Ectodermal cell (in vitro differentiated cells): ENCODE data around the gene GNA15.

Experiments used
- H3K27ac ChIP-seq: 2 replicates; pipeline ENCODE4 v1.7.0; 2013; ENCODE audit warnings: mild to moderate bottlenecking, low read depth, low read length; ENCODE audit not compliant: insufficient read depth, poor library complexity, severe bottlenecking
- H3K27me3 ChIP-seq: 2 replicates; pipeline ENCODE4 v1.7.0; 2013; ENCODE audit warnings: mild to moderate bottlenecking, low read length; ENCODE audit not compliant: insufficient read depth, control insufficient read depth, poor library complexity, severe bottlenecking
- H3K36me3 ChIP-seq: one replicate; pipeline ENCODE4 v1.7.0; 2013; ENCODE audit warnings: low read length; ENCODE audit not compliant: control insufficient read depth, insufficient read depth
- H3K4me1 ChIP-seq: one replicate; pipeline ENCODE4 v1.7.0; 2013; ENCODE audit warnings: low read length; ENCODE audit not compliant: control insufficient read depth, insufficient read depth
- H3K4me3 ChIP-seq: 2 replicates; pipeline ENCODE4 v1.7.0; 2013; ENCODE audit warnings: low read depth, low read length, control low read depth; ENCODE audit not compliant: insufficient read depth
- H3K9me3 ChIP-seq: 2 replicates; pipeline ENCODE4 v1.7.0; 2013; ENCODE audit warnings: mild to moderate bottlenecking, low read length, moderate library complexity; ENCODE audit not compliant: control insufficient read depth
- WGBS, 2 experiments: methylation state at CpG; one replicate each; pipeline ENCODE4 v1.1.7; 2013; ENCODE audit warnings: missing lambda C conversion rate in 2 of 2; 5-methylcytosine and 5-hydroxymethylcytosine counted together

GNA15 gene

GRCh38 chr19:3115411-3115810 lies 20.4 kb upstream of the GNA15 start:
- no peaks in the 10 kb centered on the region for H3K27me3 ChIP-seq
- 71 to 72% methylated on average over 12 of the region's 12 CpGs for WGBS, 2 experiments
- peaks cover 4% of the 10 kb centered on the region for H3K4me1 ChIP-seq
- H3K36me3 ChIP-seq = no peaks in the 10 kb centered on the region
- no peak overlapping the region for H3K27ac ChIP-seq
- H3K4me3 ChIP-seq = no peak overlapping the region
- no peaks in the 10 kb centered on the region for H3K9me3 ChIP-seq

GRCh38 chr19:3115916-3116602 lies 19.8 kb upstream of the GNA15 start:
- Histone ChIP-seq H3K9me3 (no peaks in the 10 kb centered on the region), H3K27ac (no peak overlapping the region), H3K4me3 (no peak overlapping the region), H3K4me1 (peaks cover 4% of the 10 kb centered on the region), H3K27me3 (no peaks in the 10 kb centered on the region), H3K36me3 (no peaks in the 10 kb centered on the region)
- WGBS, 2 experiments = 83 to 85% methylated on average over 24 of the region's 24 CpGs

DNA sequence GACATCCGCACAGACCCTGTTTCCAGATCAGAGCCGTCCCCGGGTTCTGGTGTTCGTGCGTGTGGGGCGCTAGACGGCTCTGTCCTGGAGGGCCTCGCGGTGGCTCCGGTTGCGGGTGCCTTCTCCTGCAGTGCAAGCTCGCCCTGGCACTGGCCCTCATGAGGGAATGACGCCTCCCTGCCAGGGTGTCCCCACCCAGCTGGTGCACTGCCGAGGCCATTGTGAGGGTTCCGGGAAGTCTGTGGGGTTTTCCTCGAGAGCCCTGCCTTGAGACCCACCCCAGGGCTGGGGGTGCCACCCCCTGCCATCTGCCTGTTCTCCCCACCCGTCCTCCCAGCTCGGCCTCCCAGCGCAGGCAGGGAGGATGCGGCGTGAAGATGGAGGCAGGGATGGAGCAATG lies 19.2 kb upstream of the GNA15 start:
- no peak overlapping the region for H3K4me3 ChIP-seq
- H3K36me3 ChIP-seq = no peaks in the 10 kb centered on the region
- H3K4me1 ChIP-seq = peaks cover 4% of the 10 kb centered on the region
- H3K27ac ChIP-seq = no peak overlapping the region
- WGBS, 2 experiments = 93 to 94% methylated on average over 21 of the region's 21 CpGs
- no peaks in the 10 kb centered on the region for H3K9me3 ChIP-seq
- H3K27me3 ChIP-seq = no peaks in the 10 kb centered on the region

DNA sequence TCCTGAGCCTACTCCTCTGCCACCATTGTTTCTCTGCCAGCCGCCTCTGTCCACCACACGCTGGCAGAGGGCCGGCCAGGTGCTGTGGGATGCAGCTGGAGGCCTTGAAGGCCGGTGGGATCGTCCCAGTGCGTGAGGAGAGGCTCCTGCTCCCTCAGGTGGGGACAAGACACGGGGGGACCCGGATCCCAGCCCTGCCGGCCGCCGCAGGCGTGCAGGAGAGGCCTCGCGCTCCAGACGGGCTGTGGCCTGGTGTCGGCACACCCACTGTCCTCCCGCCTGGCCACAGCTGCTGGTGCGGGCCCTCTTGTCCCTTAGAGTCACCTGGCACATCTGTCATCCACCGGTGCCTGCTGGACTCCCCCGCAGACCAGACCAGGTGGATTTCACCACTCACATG lies 18.1 kb upstream of the GNA15 start:
- H3K36me3 ChIP-seq = no peaks in the 10 kb centered on the region
- no peaks in the 10 kb centered on the region for H3K9me3 ChIP-seq
- no peak overlapping the region for H3K4me3 ChIP-seq
- no peak overlapping the region for H3K27ac ChIP-seq
- peaks cover 4% of the 10 kb centered on the region for H3K4me1 ChIP-seq
- no peaks in the 10 kb centered on the region for H3K27me3 ChIP-seq
- 95 to 96% methylated on average over 20 of the region's 20 CpGs for WGBS, 2 experiments

- Histone ChIP-seq H3K9me3 (no peaks in the 10 kb centered on the region), H3K36me3 (no peaks in the 10 kb centered on the region), H3K4me1 (peaks cover 4% of the 10 kb centered on the region), H3K27ac (no peak overlapping the region), H3K4me3 (no peak overlapping the region), H3K27me3 (no peaks in the 10 kb centered on the region)
- 92% methylated on average over 42 of the region's 42 CpGs for WGBS, 2 experiments
Observed at GRCh38 chr19:3118232-3119070, 17.4 kb upstream of the GNA15 start.

DNA sequence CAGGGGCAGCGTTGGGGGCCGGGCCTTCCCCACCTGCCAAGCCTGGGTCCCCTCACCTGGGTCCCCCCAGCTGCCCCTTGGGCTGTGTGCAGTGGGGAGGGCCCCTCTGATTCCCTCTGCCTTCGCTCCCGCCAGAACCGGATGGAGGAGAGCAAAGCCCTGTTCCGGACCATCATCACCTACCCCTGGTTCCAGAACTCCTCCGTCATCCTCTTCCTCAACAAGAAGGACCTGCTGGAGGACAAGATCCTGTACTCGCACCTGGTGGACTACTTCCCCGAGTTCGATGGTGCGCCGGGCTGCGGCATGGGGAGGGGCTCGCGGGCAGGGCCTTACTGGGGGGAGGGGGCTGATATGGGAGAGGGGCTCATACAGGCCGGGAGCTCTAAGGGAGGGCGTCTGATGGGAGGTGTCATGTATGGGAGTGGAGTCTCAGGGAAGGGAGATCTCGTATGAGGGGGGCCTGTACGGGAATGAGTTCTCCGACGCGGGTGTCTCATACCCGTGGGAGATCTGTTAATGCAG lies 16.7 kb upstream of the GNA15 start:
- Histone ChIP-seq H3K36me3 (no peaks in the 10 kb centered on the region), H3K4me3 (no peak overlapping the region), H3K4me1 (peaks cover 4% of the 10 kb centered on the region), H3K27me3 (no peaks in the 10 kb centered on the region), H3K9me3 (no peaks in the 10 kb centered on the region), H3K27ac (no peak overlapping the region)
- WGBS, 2 experiments = 95 to 96% methylated on average over 23 of the region's 23 CpGs

DNA sequence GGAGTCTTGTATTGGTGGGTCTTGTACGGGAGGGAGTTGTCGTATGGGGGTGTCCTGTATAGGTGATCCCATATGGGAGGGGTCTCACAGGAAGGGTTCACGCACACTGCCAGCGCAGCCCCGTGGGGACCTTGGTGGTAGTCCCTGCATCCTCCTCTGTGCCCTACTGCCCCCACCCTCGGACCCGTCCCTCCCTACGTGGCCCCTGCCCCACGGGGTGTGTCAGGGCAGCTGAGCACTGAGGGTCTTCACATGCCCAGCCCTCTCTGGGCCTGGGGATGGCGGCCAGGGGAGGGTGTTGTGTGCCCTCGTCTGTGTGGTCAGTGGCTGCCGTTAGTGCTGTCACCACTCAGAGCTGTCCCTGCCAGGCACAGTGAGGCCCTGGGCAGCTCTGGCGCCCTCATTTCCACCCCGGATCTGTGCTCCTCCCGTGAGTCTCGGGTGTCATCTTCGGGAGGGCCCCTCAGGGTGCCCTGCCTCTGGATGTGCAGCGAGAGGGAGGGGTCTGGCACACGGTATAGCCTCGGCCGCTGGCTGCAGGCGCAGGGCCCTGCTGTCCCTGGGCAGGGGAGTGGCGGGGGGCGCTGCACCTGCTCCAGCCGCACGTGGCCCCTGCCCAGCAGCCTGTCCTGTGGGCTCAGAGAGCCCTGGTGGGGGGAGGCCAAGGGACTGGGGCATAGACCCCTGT lies 16.0 kb upstream of the GNA15 start:
- H3K27me3 ChIP-seq = no peaks in the 10 kb centered on the region
- no peak overlapping the region for H3K27ac ChIP-seq
- peaks cover 4% of the 10 kb centered on the region for H3K4me1 ChIP-seq
- H3K4me3 ChIP-seq = no peak overlapping the region
- no peaks in the 10 kb centered on the region for H3K9me3 ChIP-seq
- 91 to 92% methylated on average over 26 of the region's 26 CpGs for WGBS, 2 experiments
- no peaks in the 10 kb centered on the region for H3K36me3 ChIP-seq

GRCh38 chr19:3120611-3121276 lies 15.1 kb upstream of the GNA15 start:
- H3K4me3 ChIP-seq = no peak overlapping the region
- no peaks in the 10 kb centered on the region for H3K9me3 ChIP-seq
- no peaks in the 10 kb centered on the region for H3K27me3 ChIP-seq
- WGBS, 2 experiments = 93 to 95% methylated on average over 38 of the region's 38 CpGs
- no peaks in the 10 kb centered on the region for H3K36me3 ChIP-seq
- no peaks in the 10 kb centered on the region for H3K4me1 ChIP-seq
- H3K27ac ChIP-seq = no peak overlapping the region

GRCh38 chr19:3121396-3121795 lies 14.4 kb upstream of the GNA15 start:
- no peak overlapping the region for H3K27ac ChIP-seq
- no peaks in the 10 kb centered on the region for H3K27me3 ChIP-seq
- no peaks in the 10 kb centered on the region for H3K9me3 ChIP-seq
- H3K4me3 ChIP-seq = no peak overlapping the region
- no peaks in the 10 kb centered on the region for H3K36me3 ChIP-seq
- no peaks in the 10 kb centered on the region for H3K4me1 ChIP-seq
- WGBS, 2 experiments = 88 to 92% methylated on average over 22 of the region's 22 CpGs
